Measurements from ENCODE around the gene MPDZ. TPM values are rescaled to one million over a fixed set of nuclear protein-coding genes. Genes with fewer than 3 reads are reported as not detected.

The MPDZ gene
- total RNA-seq, 4 donors from 2014 or later: 41.3 to 67.8 (median 56.8) TPM

DNA sequence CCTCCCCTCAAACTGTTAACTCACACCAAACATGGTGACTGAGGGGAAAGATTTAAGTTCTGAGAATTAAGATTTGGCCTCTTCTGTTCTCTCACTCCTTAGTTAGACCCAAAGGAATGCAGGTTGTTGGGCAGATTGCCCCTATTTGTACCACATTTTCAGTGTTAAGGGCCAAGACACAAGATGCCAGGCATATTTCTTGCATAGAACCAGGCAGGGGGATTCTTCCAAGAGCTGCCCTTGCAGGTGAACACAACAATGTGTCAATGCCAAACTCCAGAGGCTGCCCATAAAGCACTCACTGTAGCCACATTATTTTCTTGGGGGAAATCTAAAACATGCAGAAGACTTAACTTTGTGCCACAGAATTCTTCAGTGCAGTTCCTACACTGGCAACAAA is 14.7 kb downstream of the MPDZ start:
- TF ChIP-seq, protein P1, sequence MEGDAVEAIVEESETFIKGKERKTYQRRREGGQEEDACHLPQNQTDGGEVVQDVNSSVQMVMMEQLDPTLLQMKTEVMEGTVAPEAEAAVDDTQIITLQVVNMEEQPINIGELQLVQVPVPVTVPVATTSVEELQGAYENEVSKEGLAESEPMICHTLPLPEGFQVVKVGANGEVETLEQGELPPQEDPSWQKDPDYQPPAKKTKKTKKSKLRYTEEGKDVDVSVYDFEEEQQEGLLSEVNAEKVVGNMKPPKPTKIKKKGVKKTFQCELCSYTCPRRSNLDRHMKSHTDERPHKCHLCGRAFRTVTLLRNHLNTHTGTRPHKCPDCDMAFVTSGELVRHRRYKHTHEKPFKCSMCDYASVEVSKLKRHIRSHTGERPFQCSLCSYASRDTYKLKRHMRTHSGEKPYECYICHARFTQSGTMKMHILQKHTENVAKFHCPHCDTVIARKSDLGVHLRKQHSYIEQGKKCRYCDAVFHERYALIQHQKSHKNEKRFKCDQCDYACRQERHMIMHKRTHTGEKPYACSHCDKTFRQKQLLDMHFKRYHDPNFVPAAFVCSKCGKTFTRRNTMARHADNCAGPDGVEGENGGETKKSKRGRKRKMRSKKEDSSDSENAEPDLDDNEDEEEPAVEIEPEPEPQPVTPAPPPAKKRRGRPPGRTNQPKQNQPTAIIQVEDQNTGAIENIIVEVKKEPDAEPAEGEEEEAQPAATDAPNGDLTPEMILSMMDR (IDR thresholded peaks at IDR 0.05; ENCODE audit: low read depth): no peak

DNA sequence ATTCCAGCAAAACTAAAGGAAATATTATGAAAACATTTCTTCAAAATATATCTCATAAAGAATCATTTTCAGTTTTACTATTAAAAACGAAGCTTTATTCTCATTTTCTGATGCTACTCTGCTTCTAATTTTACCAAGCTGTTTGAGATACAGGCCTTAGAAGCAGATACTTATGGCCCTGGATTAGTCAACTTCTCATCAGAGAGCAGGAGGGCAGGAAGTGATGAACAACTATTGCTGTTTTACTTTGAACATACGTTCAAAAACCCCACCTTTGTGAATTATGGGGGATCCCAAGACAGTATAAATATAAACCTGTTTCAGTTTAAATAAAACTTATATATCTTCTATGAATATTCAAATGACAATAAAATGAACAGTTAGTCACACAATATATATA is 16.0 kb downstream of the MPDZ start:
- TF ChIP-seq, protein P1 (IDR thresholded peaks at IDR 0.05; ENCODE audit: low read depth): no peak

DNA sequence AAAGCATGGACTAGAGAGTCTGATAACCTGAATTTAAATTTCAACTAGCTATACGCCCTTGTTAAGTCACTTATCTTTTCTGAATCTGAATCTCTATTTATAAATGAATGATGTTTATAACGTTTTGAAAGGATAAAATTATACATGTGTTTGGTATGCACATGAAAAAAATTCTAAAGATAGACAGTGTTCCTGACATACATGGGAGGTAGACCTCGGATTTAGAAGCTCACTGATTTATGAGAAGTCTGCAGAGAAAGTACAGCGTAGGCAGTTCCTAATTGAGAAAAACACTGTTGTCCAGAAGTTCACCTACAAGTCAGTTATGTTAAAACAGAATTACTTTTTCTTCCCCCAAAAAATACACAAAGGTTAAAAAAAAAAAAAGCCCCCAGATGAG is 26.6 kb downstream of the MPDZ start:
- TF ChIP-seq, protein P1 (IDR thresholded peaks at IDR 0.05; ENCODE audit: low read depth): no peak

DNA sequence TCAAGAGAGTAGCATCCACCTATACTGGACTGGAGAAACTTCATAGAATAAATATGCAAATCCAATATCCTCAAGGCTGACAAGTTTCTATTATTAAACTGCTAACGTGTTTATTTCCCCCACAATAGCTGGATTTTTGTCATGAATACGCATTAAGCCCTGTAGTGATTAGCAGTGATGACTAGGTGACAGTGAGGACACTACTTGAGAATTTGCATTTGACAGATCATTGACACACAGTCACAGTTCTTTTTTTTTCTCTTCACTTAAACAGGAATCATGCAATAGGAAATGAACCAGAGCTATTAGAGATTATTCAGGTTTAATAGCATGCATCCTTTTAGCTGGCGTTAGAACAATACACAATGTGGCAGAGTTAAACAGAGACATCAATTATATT is 35.3 kb downstream of the MPDZ start:
- TF ChIP-seq, protein P1 (IDR thresholded peaks at IDR 0.05; ENCODE audit: low read depth): no peak

DNA sequence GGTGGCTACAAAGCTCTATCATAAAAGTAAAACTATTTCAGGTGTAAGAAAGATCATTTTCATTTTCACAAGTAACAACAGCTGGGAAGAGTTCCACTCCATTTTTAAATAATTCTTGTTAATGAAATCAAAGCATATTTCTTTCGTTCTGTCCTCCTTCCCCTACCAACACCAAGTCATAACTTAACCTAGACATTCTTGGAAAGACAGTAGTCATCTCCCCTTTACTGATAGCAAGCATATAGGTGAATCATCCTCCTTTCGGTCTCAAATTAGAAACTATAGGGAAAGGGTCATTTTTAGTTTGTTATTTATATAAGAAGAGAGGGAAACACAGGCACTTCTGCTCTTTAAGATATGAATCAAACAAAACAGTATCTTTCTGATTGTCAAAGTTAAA is 38.2 kb downstream of the MPDZ start:
- TF ChIP-seq, protein P1 (IDR thresholded peaks at IDR 0.05; ENCODE audit: low read depth): no peak

DNA sequence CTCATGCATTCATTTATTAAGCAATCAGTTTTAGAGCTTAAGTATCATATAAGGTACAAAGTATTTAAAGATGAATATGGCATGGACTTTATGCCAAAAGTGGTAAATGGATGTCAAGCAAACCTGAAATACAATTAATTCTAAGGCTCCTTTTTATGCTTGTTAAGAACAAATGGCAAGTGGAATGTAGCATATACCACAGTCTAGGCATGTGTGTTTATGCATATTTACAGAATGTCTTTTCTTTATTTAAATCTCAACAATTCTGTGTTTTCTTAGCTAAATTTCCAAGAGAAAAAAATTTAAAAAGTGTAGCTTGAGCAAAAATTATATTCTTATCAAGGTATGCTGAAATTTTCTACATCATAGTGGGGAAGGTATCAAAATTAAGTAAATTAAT is 39.8 kb downstream of the MPDZ start:
- TF ChIP-seq, protein P1 (IDR thresholded peaks at IDR 0.05; ENCODE audit: low read depth): no peak

DNA sequence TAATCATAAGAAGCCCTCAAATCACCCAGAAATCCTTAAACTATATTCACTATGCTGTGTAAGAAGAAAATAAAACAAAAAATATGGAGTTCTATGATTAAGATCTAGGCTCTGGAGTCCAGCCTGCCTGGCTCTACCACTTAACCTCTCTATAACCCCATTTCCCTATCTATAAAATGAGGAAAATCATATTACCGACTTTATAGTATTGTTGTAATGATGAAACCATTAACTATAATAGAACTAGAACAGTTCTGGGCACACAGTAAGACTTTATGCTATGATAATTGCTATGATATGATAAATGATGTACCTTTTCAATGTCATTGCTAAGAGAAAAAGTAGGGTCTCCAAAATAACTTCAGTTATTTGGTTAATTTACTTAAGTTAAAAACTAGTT is 40.3 kb downstream of the MPDZ start:
- TF ChIP-seq, protein P1 (IDR thresholded peaks at IDR 0.05; ENCODE audit: low read depth): no peak
